MM.1S (cell line): ENCODE results near the gene DIP2B.

Experiments used
- DNase-seq: peaks from one replicate; pipeline ENCODE4 v3.0.0-alpha.2; 2015
- H2AFZ ChIP-seq: fragments of 300-600 bp; sonication (generic); 2 replicates; pipeline ENCODE4 v1.6.0; 2016; ENCODE audit warnings: antibody characterized with exemption, low read length
- H3F3A ChIP-seq: fragments of 300-600 bp; sonication (generic); 2 replicates; pipeline ENCODE4 v1.6.1; 2016; ENCODE audit warnings: mild to moderate bottlenecking, antibody characterized with exemption, low read length, moderate library complexity, mixed read lengths; ENCODE audit not compliant: insufficient read depth
- H3K27ac ChIP-seq: fragments of 300-600 bp; sonication (generic); 2 replicates; pipeline ENCODE4 v1.5.1; 2016; ENCODE audit warnings: mild to moderate bottlenecking, low read length
- H3K27me3 ChIP-seq: fragments of 300-600 bp; sonication (generic); replicated peaks from 2 replicates; pipeline ENCODE4 v1.6.0; 2016; ENCODE audit warnings: low read length; ENCODE audit not compliant: insufficient read depth
- H3K36me3 ChIP-seq: fragments of 300-600 bp; sonication (generic); replicated peaks from 2 replicates; pipeline ENCODE4 v1.6.1; 2016; ENCODE audit warnings: mild to moderate bottlenecking, low read length, mixed read lengths; ENCODE audit not compliant: insufficient read depth
- H3K4me1 ChIP-seq: fragments of 300-600 bp; sonication (generic); 2 replicates; pipeline ENCODE4 v1.6.1; 2016; ENCODE audit warnings: low read length, mixed read lengths
- H3K4me2 ChIP-seq: fragments of 300-600 bp; sonication (generic); 2 replicates; pipeline ENCODE4 v1.6.0; 2016; ENCODE audit warnings: low read depth, low read length
- H3K4me3 ChIP-seq: fragments of 300-600 bp; sonication (generic); 2 replicates; pipeline ENCODE4 v1.5.1; 2016; ENCODE audit warnings: low read length, mixed read lengths
- H3K79me2 ChIP-seq: fragments of 300-600 bp; sonication (generic); 2 replicates; pipeline ENCODE4 v1.6.1; 2016; ENCODE audit warnings: mixed run types, low read length, mixed read lengths
- H3K9ac ChIP-seq: fragments of 300-600 bp; sonication (generic); 2 replicates; pipeline ENCODE4 v1.6.1; 2016; ENCODE audit warnings: low read length, mixed read lengths
- H3K9me2 ChIP-seq: fragments of 300-600 bp; sonication (generic); replicated peaks from 2 replicates; pipeline ENCODE4 v1.6.1; 2016; ENCODE audit warnings: mild to moderate bottlenecking, low read length, mixed read lengths; ENCODE audit not compliant: insufficient read depth
- H3K9me3 ChIP-seq: fragments of 300-600 bp; sonication (generic); replicated peaks from 2 replicates; pipeline ENCODE4 v1.6.1; 2016; ENCODE audit warnings: mild to moderate bottlenecking, low read length, mixed read lengths; ENCODE audit not compliant: insufficient read depth
- H4K20me1 ChIP-seq: fragments of 300-600 bp; sonication (generic); 2 replicates; pipeline ENCODE4 v1.6.1; 2016; ENCODE audit warnings: mild to moderate bottlenecking, low read length, moderate library complexity, mixed read lengths; ENCODE audit not compliant: insufficient read depth
- EZH2 ChIP-seq: fragments of 300-600 bp; sonication (generic); optimal IDR thresholded peaks from 2 replicates; pipeline ENCODE3; 2017; ENCODE audit warnings: low read depth, mild to moderate bottlenecking, antibody characterized with exemption, low read length, mixed read lengths
- EZH2phosphoT487 ChIP-seq: fragments of 300-600 bp; sonication (generic); IDR thresholded peaks from 2 replicates; pipeline ENCODE4 v1.6.1; 2018; ENCODE audit warnings: antibody characterized with exemption, low read length
- TF ChIP-seq, protein P1 (sequence below): fragments of 300-600 bp; sonication (generic); IDR thresholded peaks from 2 replicates; pipeline ENCODE4 v1.5.1; 2016; ENCODE audit warnings: antibody characterized with exemption, low read length, mixed read lengths

The DIP2B gene

DNA sequence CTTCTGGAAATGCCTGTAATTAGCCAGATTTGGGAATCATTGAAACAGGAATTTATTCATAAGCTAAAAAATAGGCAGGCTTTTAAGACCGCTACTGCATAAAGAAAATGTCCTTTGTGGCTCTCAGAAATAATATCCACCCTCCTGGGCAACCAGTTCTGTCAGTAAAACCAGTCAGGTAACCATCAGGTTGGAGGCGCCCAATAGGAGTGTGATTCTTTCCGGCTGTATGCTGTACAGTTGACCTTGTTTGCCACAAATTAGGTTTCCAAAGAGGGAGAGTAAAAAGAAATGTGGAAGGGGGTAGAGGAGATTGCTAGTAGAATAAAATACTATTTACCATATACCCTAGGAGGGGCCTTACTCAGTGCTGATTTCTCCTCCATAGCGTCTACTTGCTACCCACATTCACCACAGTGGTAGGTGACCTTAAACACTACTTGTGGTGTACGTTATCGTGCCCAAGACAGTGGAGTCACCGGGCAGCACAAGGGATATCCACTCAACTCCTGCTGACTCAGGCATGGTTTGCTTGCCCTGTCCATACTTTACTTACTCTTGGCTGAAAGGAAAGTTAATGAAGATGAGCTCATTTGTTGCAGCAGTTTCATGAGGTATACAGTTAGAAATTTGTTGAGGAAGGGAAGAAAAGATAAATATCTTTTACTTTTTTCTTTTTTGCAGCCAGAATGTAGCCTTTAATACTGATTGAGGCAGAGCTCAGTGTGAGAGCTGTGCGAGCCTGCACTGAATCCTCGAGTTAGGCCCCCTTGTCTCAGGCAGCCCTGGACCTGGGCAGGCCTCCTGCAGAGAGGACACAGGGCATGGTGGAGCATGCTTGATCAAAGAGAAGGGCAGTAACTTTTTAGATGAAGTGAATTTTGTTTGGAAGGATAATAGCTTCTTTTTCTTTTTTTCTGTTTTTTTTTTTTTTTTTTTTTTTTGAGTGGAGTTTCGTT, 76.7 kb downstream of the DIP2B start:
- Histone ChIP-seq H3K27me3 (no peaks in the 10 kb centered on the region), H3K4me3 (no peak overlapping the region), H3K4me1 (no peaks in the 10 kb centered on the region), H3F3A (no peaks in the 10 kb centered on the region), H3K79me2 (0 out of 2 replicates have a peak, but pooled peaks cover 2% of the 10 kb centered on the region), H4K20me1 (no peaks in the 10 kb centered on the region), H3K4me2 (no peak overlapping the region), H2AFZ (no peak overlapping the region), H3K27ac (no peak overlapping the region), H3K36me3 (no peaks in the 10 kb centered on the region), H3K9ac (no peak overlapping the region), H3K9me2 (no peaks in the 10 kb centered on the region), H3K9me3 (no peaks in the 10 kb centered on the region)
- DNase-seq = no peak
- no peak for TF ChIP-seq EZH2phosphoT487
- TF ChIP-seq, protein P1, sequence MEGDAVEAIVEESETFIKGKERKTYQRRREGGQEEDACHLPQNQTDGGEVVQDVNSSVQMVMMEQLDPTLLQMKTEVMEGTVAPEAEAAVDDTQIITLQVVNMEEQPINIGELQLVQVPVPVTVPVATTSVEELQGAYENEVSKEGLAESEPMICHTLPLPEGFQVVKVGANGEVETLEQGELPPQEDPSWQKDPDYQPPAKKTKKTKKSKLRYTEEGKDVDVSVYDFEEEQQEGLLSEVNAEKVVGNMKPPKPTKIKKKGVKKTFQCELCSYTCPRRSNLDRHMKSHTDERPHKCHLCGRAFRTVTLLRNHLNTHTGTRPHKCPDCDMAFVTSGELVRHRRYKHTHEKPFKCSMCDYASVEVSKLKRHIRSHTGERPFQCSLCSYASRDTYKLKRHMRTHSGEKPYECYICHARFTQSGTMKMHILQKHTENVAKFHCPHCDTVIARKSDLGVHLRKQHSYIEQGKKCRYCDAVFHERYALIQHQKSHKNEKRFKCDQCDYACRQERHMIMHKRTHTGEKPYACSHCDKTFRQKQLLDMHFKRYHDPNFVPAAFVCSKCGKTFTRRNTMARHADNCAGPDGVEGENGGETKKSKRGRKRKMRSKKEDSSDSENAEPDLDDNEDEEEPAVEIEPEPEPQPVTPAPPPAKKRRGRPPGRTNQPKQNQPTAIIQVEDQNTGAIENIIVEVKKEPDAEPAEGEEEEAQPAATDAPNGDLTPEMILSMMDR = no peak
- TF ChIP-seq EZH2 = no peak

DNA sequence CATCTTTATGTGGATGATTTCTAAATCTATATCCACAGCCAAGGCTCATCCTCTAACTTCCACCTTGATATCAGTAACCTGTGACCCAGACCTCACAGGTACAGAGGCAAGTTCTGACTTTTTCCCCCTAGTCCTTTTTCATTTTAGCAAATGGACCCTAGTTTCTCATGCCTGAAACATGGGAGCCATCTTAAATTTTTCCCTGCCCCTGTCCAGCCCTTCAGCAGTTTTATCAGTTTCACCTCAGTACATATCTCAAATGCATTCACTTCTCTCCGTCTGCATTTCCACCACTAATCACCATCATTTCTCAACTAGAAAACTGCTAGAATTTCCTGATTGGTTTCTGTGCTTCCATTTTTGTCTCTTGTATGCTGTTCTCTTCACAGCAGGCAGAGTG, 79.3 kb downstream of the DIP2B start:
- TF ChIP-seq EZH2 = no peak
- TF ChIP-seq, protein P1 = no peak
- no peak for TF ChIP-seq EZH2phosphoT487

DNA sequence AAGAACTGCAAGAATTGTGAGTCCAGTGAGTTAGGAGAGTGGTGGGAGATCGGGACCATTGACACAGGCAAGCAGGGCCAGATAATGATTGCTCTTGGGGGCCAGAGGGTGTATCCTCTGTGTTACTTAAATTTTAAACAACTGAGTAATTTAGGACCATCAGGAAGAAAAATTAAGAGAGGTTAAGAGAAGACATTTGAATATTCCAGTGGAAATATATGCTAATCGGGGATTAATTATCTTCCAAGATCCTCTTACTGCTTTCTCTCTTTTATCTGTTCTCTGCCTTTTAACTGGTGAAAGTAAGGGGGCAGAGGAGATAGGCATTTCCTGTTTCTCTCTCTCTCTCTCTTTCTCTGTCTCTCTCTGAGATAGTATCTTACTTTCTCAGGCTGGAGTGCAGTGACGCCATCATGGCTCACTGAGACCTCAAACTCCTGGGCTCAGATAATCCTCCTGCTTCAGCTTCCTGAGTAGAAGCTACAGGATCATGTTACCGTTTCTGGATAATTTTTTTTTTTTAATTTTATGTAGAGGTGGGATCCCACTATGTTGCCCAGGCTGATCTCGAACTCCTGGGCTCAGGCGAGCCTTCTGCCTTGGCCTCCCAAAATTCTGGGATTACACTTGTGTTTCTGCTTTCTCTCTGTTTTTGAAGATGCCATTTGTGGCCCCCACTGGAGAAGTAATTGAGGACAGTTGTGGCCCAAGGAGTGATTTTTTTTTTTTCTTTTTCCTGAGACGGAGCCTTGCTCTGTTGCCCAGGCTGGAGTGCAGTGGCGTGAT, 85.1 kb downstream of the DIP2B start:
- H3K4me2 ChIP-seq = no peak overlapping the region
- no peak overlapping the region for H2AFZ ChIP-seq
- H4K20me1 ChIP-seq = no peaks in the 10 kb centered on the region

More for the DNA sequence above, 79.3 kb downstream of the DIP2B start:
- H3K9ac ChIP-seq = no peak overlapping the region
- DNase-seq = no peak
- 0 out of 2 replicates have a peak, but pooled peaks cover 2% of the 10 kb centered on the region for H3K79me2 ChIP-seq
- no peaks in the 10 kb centered on the region for H3F3A ChIP-seq
- no peak overlapping the region for H3K27ac ChIP-seq
- no peaks in the 10 kb centered on the region for H3K9me2 ChIP-seq
- H3K27me3 ChIP-seq = no peaks in the 10 kb centered on the region
- H3K4me2 ChIP-seq = no peak overlapping the region
- no peaks in the 10 kb centered on the region for H3K36me3 ChIP-seq
- no peaks in the 10 kb centered on the region for H3K4me1 ChIP-seq
- H4K20me1 ChIP-seq = no peaks in the 10 kb centered on the region
- H2AFZ ChIP-seq = no peak overlapping the region
- H3K4me3 ChIP-seq = no peak overlapping the region
- no peaks in the 10 kb centered on the region for H3K9me3 ChIP-seq

More for the DNA sequence above, 85.1 kb downstream of the DIP2B start:
- TF ChIP-seq EZH2 = no peak
- TF ChIP-seq EZH2phosphoT487 = no peak
- TF ChIP-seq, protein P1 = no peak
- H3K27ac ChIP-seq = no peak overlapping the region
- no peaks in the 10 kb centered on the region for H3K79me2 ChIP-seq
- no peaks in the 10 kb centered on the region for H3K27me3 ChIP-seq
- H3K9ac ChIP-seq = no peak overlapping the region
- DNase-seq = no peak
- H3K36me3 ChIP-seq = no peaks in the 10 kb centered on the region
- no peaks in the 10 kb centered on the region for H3K4me1 ChIP-seq
- no peaks in the 10 kb centered on the region for H3K9me2 ChIP-seq
- no peaks in the 10 kb centered on the region for H3F3A ChIP-seq
- no peaks in the 10 kb centered on the region for H3K9me3 ChIP-seq
- H3K4me3 ChIP-seq = no peak overlapping the region
